ENCODE measurements around the gene ARID3B. TPM values are rescaled to one million over a fixed set of nuclear protein-coding genes. Genes with fewer than 3 reads are reported as not detected.

Gene ARID3B
- total RNA-seq, 1 experiment from 2014 or later: 8.1 TPM

- TF ChIP-seq SIN3A (IDR thresholded peaks at IDR 0.05; ENCODE audit: low read depth) (no peak), TCF7L2 (IDR thresholded peaks at IDR 0.05; ENCODE audit: borderline replicate concordance, extremely low read depth, insufficient read depth, insufficient read length) (no peak), JUND (IDR thresholded peaks at IDR 0.05) (no peak)
Measured at GRCh38 chr15:74631935-74632560, 91.0 kb downstream of the ARID3B start (continued).

- Histone ChIP-seq H3K9ac (ENCODE audit: low read length) (no peak overlapping the region), H3K27me3 (ENCODE audit: insufficient read depth, low read length) (no peaks in the 10 kb centered on the region), H3K9me2 (ENCODE audit: insufficient read depth) (no peaks in the 10 kb centered on the region), H3K27ac (ENCODE audit: low read depth, low read length) (no peak overlapping the region), H3K79me2 (ENCODE audit: insufficient read depth, low read length) (no peaks in the 10 kb centered on the region; the same call in 1 of the 2 replicates), H4K20me1 (ENCODE audit: insufficient read depth) (no peaks in the 10 kb centered on the region), H3K4me3 (replicated peaks in 1 of 2; ENCODE audit: low read depth in 1 of 2, low read length in 2 of 2) (no peak overlapping the region), H3K9me3 (ENCODE audit: control insufficient read depth in 1 of 2, insufficient read depth in 1 of 2, low read depth in 1 of 2, low read length in 2 of 2) (no peaks in the 10 kb centered on the region), H3K4me1 (ENCODE audit: control insufficient read depth in 1 of 2, insufficient read depth in 2 of 2, low read length in 2 of 2) (no peaks in the 10 kb centered on the region), H3K4me2 (ENCODE audit: low read length) (no peak overlapping the region), H2AFZ (ENCODE audit: low read depth, low read length, poor library complexity, severe bottlenecking) (no peak overlapping the region), H3K36me3 (ENCODE audit: control insufficient read depth in 1 of 2, insufficient read depth in 2 of 2, low read length in 2 of 2) (peaks cover 6 to 25% of the 10 kb centered on the region in 2 experiments; a peak in 3 of 4 replicates)
- intact Hi-C loops (cut with micrococcal nuclease): loop anchor here (1.0 to 5.0 kb wide), 2 partner anchors 258 to 355 kb away; no protein-coding TSS in a partner anchor
- CTCF ChIA-PET: interaction anchor here (0.6 to 8.4 kb wide), 10 partner anchors 9 to 393 kb away, joined by 3 to 258 read pairs (median 6); no protein-coding TSS in a partner anchor
- POLR2A ChIA-PET: no interaction called here
- DNase-seq (ENCODE audit: low read depth, low spot score) (no peak), ATAC-seq (no peak)
- BruUV-seq (replicated peaks): no TSS peak
- TF ChIP-seq TCF7L2 (IDR thresholded peaks at IDR 0.05; ENCODE audit: borderline replicate concordance, extremely low read depth, insufficient read depth, insufficient read length) (no peak), FOSL1 (IDR thresholded peaks at IDR 0.05; ENCODE audit: low read depth) (no peak), ZFX (IDR thresholded peaks at IDR 0.05) (no peak), SP1 (IDR thresholded peaks at IDR 0.05; ENCODE audit: low read depth) (no peak), RAD21 (IDR thresholded peaks at IDR 0.05; ENCODE audit: low read depth) (no peak), EZH2 (IDR thresholded peaks at IDR 0.05) (no peak), ZBTB33 (IDR thresholded peaks at IDR 0.05; ENCODE audit: extremely low read depth, insufficient replicate concordance, low read length) (no peak), MAX (IDR thresholded peaks at IDR 0.05) (no peak), YY1 (IDR thresholded peaks at IDR 0.05; ENCODE audit: extremely low read depth, insufficient replicate concordance, low read depth, low read length) (no peak), ATF3 (IDR thresholded peaks at IDR 0.05) (no peak), EGR1 (IDR thresholded peaks at IDR 0.05; ENCODE audit: low read depth) (no peak), SRF (IDR thresholded peaks at IDR 0.05; ENCODE audit: low read depth) (no peak), CTCF (IDR thresholded peaks at IDR 0.05 in 2 of 3, conservative IDR thresholded peaks at IDR 0.05 in 1 of 3; ENCODE audit: borderline replicate concordance in 1 of 3, insufficient read depth in 1 of 3, low read depth in 2 of 3, low read length in 2 of 3) (no peak), POLR2AphosphoS5 (IDR thresholded peaks at IDR 0.05; ENCODE audit: low read depth, low read length) (no peak; the same call in 1 of the 2 replicates), CEBPB (IDR thresholded peaks at IDR 0.05; ENCODE audit: low read depth) (no peak)
- RAD21 ChIA-PET (ENCODE audit: low non-redundant PET in 1 of 2, low total read pairs in 2 of 2, uncharacterized antibody in 2 of 2, unreplicated experiment in 2 of 2): interaction anchor here (0.9 to 2.5 kb wide), 6 partner anchors 11 to 258 kb away, joined by 3 to 9 read pairs (median 4); no protein-coding TSS in a partner anchor
Measured at GRCh38 chr15:74632601-74633000, 91.6 kb downstream of the ARID3B start.
